HepG2 (cell line): ENCODE measurements around the gene USP30. TPM values are rescaled to one million over a fixed set of nuclear protein-coding genes. Genes with fewer than 3 reads are reported as not detected.

ENCODE experiments used
- CSRNP2 ChIP-seq: sonication (generic); formaldehyde crosslinking; conservative IDR thresholded peaks from 2 replicates; pipeline ENCODE4 v1.8.0; 2022; ENCODE audit warnings: low read depth, missing genetic modification reagents
- EP300 ChIP-seq, 3 experiments: sonication (generic) in 1 of 3; formaldehyde crosslinking in 1 of 3; IDR thresholded peaks; 2 replicates each; pipeline versions ENCODE4 v1.5.1 to v1.6.1; 2011 to 2020; ENCODE audit warnings: low read depth in 2 of 3, low read length in 2 of 3, borderline replicate concordance in 1 of 3, improper control_type of control experiment in 1 of 3, mild to moderate bottlenecking in 1 of 3, missing genetic modification reagents in 1 of 3, moderate library complexity in 1 of 3
- FOXJ3 ChIP-seq: sonication (generic); formaldehyde crosslinking; IDR thresholded peaks from 2 replicates; pipeline ENCODE4 v1.4.0; 2020; ENCODE audit warnings: missing genetic modification reagents, mild to moderate bottlenecking, borderline replicate concordance
- HDAC1 ChIP-seq: sonication (generic); formaldehyde crosslinking; IDR thresholded peaks from 2 replicates; pipeline ENCODE4 v1.5.1; 2020; ENCODE audit warnings: mild to moderate bottlenecking, missing genetic modification reagents
- HNF4A ChIP-seq: sonication (generic); formaldehyde crosslinking; IDR thresholded peaks from 2 replicates; pipeline ENCODE4 v1.4.0; 2020; ENCODE audit warnings: missing genetic modification reagents
- HNRNPL ChIP-seq: fragments of 200-400 bp; formaldehyde crosslinking; IDR thresholded peaks from 2 replicates; pipeline ENCODE4 v1.6.1; 2017; ENCODE audit warnings: mild to moderate bottlenecking, low read depth, low read length
- MZF1 ChIP-seq: sonication (generic); formaldehyde crosslinking; IDR thresholded peaks from 2 replicates; pipeline ENCODE4 v1.8.1; 2023; ENCODE audit warnings: mild to moderate bottlenecking, missing genetic modification reagents, borderline replicate concordance
- POLR2G ChIP-seq: fragments of 200-400 bp; formaldehyde crosslinking; IDR thresholded peaks from 2 replicates; pipeline ENCODE4 v1.6.1; 2018; ENCODE audit warnings: mild to moderate bottlenecking, low read depth, low read length, moderate library complexity
- RXRA ChIP-seq: sonication (generic); formaldehyde crosslinking; IDR thresholded peaks from 2 replicates; pipeline ENCODE4 v1.5.1; 2020; ENCODE audit warnings: missing genetic modification reagents
- SOX13 ChIP-seq, 3 experiments: fragments of 450-650 bp in 1 of 3; sonication (generic) in 1 of 3; formaldehyde crosslinking in 1 of 3; IDR thresholded peaks in 2 of 3; conservative IDR thresholded peaks in 1 of 3; 2 replicates each; pipeline versions ENCODE4 v1.5.0 to v1.6.1; 2016 to 2020; ENCODE audit warnings: antibody characterized with exemption in 1 of 3, mild to moderate bottlenecking in 1 of 3, missing compliant biosample characterization in 1 of 3, missing genetic modification reagents in 1 of 3, moderate library complexity in 1 of 3
- SP5 ChIP-seq: IDR thresholded peaks from 2 replicates; pipeline ENCODE4 v1.6.1; 2016; ENCODE audit warnings: low read depth, borderline replicate concordance
- TEAD3 ChIP-seq: optimal IDR thresholded peaks from 2 replicates; pipeline ENCODE3; 2016; ENCODE audit warnings: borderline replicate concordance
- THAP7 ChIP-seq: sonication (generic); formaldehyde crosslinking; IDR thresholded peaks from 2 replicates; pipeline ENCODE4 v1.8.1; 2023; ENCODE audit warnings: mild to moderate bottlenecking, missing genetic modification reagents
- ZBTB21 ChIP-seq: sonication (generic); formaldehyde crosslinking; IDR thresholded peaks from 2 replicates; pipeline ENCODE4 v1.4.0; 2020; ENCODE audit warnings: missing genetic modification reagents
- ZKSCAN8 ChIP-seq: IDR thresholded peaks from 2 replicates; pipeline ENCODE4 v1.6.1; 2016; ENCODE audit warnings: borderline replicate concordance, missing genetic modification reagents, missing compliant biosample characterization
- ZMYM3 ChIP-seq: sonication (generic); formaldehyde crosslinking; IDR thresholded peaks from 2 replicates; pipeline ENCODE4 v1.5.1; 2020; ENCODE audit warnings: mild to moderate bottlenecking, missing genetic modification reagents
- ZNF142 ChIP-seq: sonication (generic); formaldehyde crosslinking; IDR thresholded peaks from 2 replicates; pipeline ENCODE4 v1.4.0; 2020; ENCODE audit warnings: missing genetic modification reagents
- ZNF17 ChIP-seq: sonication (generic); formaldehyde crosslinking; IDR thresholded peaks from 2 replicates; pipeline ENCODE4 v1.5.0; 2020; ENCODE audit warnings: mild to moderate bottlenecking, missing genetic modification reagents
- ZNF335 ChIP-seq: sonication (generic); formaldehyde crosslinking; IDR thresholded peaks from 2 replicates; pipeline ENCODE4 v1.4.0; 2020; ENCODE audit warnings: missing genetic modification reagents
- ZNF768 ChIP-seq: sonication (generic); formaldehyde crosslinking; IDR thresholded peaks from 2 replicates; pipeline ENCODE4 v1.4.0; 2020; ENCODE audit warnings: missing genetic modification reagents
- ZNF879 ChIP-seq: sonication (generic); formaldehyde crosslinking; IDR thresholded peaks from 2 replicates; pipeline ENCODE4 v1.8.1; 2023; ENCODE audit warnings: missing genetic modification reagents
- ZSCAN22 ChIP-seq: sonication (generic); formaldehyde crosslinking; IDR thresholded peaks from 2 replicates; pipeline ENCODE4 v1.4.0; 2020; ENCODE audit warnings: mild to moderate bottlenecking, missing genetic modification reagents
- polyA plus RNA-seq, 8 experiments: library from polyadenylated mRNA; depleted of rRNA in 3 of 8; stranded (reverse) in 7 of 8; unstranded in 1 of 8; fragments of >200 nt; fragmentation: Illumina TruSeq in 4 of 8; extraction: Trizol in 4 of 8; gene quantifications; 2 replicates each; pipeline versions ENCODE4 v1.2.1 to v1.2.3, GENCODE V29; 2011 to 2016; ENCODE audit warnings: low read depth in 4 of 8, missing spikeins in 1 of 8, mixed read lengths in 1 of 8; ENCODE audit not compliant: insufficient read depth in 1 of 8
- total RNA-seq, 5 experiments: library from RNA; depleted of rRNA; stranded (reverse); fragments of >200 nt; fragmentation: Illumina TruSeq; extraction: Trizol; gene quantifications; 2 replicates each; pipeline ENCODE4 v1.2.3, GENCODE V29; 2016; ENCODE audit warnings: low read depth in 1 of 5

The USP30 gene
- total and polyA plus RNA-seq, 2 of the 13 experiments (the other 11 are each of a cell fraction or from before 2014, with no cell fraction given): 11.2 to 20.8 TPM

- no peak for TF ChIP-seq ZNF142 (CRISPR knock-in tag)
- peak; percentile 61; the same call in 1 of the 2 replicates for TF ChIP-seq ZBTB21
- no peak for TF ChIP-seq CSRNP2 (CRISPR knock-in tag)
- TF ChIP-seq ZNF768: no peak
- TF ChIP-seq SP5 (CRISPR knock-in tag): no peak
- TF ChIP-seq HNF4A (CRISPR knock-in tag): 0 out of 2 replicates have a peak, but pooled peaks have one; percentile 16
- TF ChIP-seq ZSCAN22 (CRISPR knock-in tag): no peak
- TF ChIP-seq RXRA (CRISPR knock-in tag): peak; percentile 46; the same call in 1 of the 2 replicates
- no peak for TF ChIP-seq ZMYM3 (CRISPR knock-in tag)
- TF ChIP-seq MZF1 (CRISPR knock-in tag): no peak
- no peak for TF ChIP-seq HNRNPL
- TF ChIP-seq ZNF17: no peak
- TF ChIP-seq ZKSCAN8 (CRISPR knock-in tag): no peak
- TF ChIP-seq EP300 (IDR thresholded peaks at IDR 0.05; ENCODE audit: low read depth in 2 of 2, low read length in 2 of 2): peak in 1 of 2 experiments; percentile 47; a peak in 1 of 4 replicates
- TF ChIP-seq EP300 (CRISPR knock-in tag; IDR thresholded peaks at IDR 0.05; ENCODE audit: borderline replicate concordance): no peak
- 0 out of 2 replicates have a peak, but pooled peaks have one; percentile 41 for TF ChIP-seq POLR2G
- no peak for TF ChIP-seq THAP7 (CRISPR knock-in tag)
- no peak for TF ChIP-seq SOX13 (IDR thresholded peaks at IDR 0.05)
- TF ChIP-seq SOX13 (CRISPR knock-in tag; conservative IDR thresholded peaks at IDR 0.05 in 1 of 2, IDR thresholded peaks at IDR 0.05 in 1 of 2): no peak
- peak; percentile 56 for TF ChIP-seq TEAD3 (CRISPR knock-in tag)
- no peak for TF ChIP-seq ZNF879 (CRISPR knock-in tag)
- TF ChIP-seq ZNF335 (CRISPR knock-in tag): no peak
- no peak for TF ChIP-seq FOXJ3
- no peak for TF ChIP-seq HDAC1 (CRISPR knock-in tag)
Measured at GRCh38 chr12:109053382-109054123, 1.2 kb downstream of the USP30 start (continued).
